ENCODE measurements around the gene ELANE. TPM values are rescaled to one million over a fixed set of nuclear protein-coding genes. Genes with fewer than 3 reads are reported as not detected.

ELANE gene
- total and polyA plus RNA-seq, 9 of the 15 experiments (the other 6 are each of a cell fraction or from before 2014, with no cell fraction given) = not detected

- 44% methylated on average over 15 of the region's 15 CpGs for WGBS (ENCODE audit: insufficient coverage, low coverage, missing lambda C conversion rate)
- Histone ChIP-seq H4K20me1 (replicated peaks; ENCODE audit: control insufficient read depth, insufficient read depth, low read length) (peaks cover 12% of the 10 kb centered on the region), H3K27ac (ENCODE audit: extremely low read depth, low read depth, low read length) (no peak overlapping the region; the same call in 2 of the 3 replicates), H3K9me1 (ENCODE audit: control insufficient read depth, insufficient read depth, low read length) (peaks cover 5% of the 10 kb centered on the region), H2AFZ (ENCODE audit: low read depth, low read length) (no peak overlapping the region), H3K4me1 (replicated peaks in 1 of 2; ENCODE audit: control insufficient read depth in 2 of 2, insufficient read depth in 2 of 2, low read length in 2 of 2) (peaks cover 37 to 77% of the 10 kb centered on the region in 2 experiments), H3K9me3 (replicated peaks; ENCODE audit: control insufficient read depth, insufficient read depth, low read depth, low read length) (no peaks in the 10 kb centered on the region), H3K4me3 (no peak overlapping the region), H3K79me2 (ENCODE audit: control insufficient read depth, insufficient read depth, low read length) (peaks cover 47% of the 10 kb centered on the region), H3K36me3 (ENCODE audit: control insufficient read depth, insufficient read depth, low read length) (peaks cover 64% of the 10 kb centered on the region; the same call in 2 of the 3 replicates), H3K9ac (ENCODE audit: insufficient read depth in 1 of 2, low read depth in 2 of 2, low read length in 2 of 2) (peak overlapping the region in 1 of 2 experiments; percentile 61; a peak in 2 of 4 replicates), H3K27me3 (ENCODE audit: control insufficient read depth in 2 of 2, insufficient read depth in 2 of 2, low read length in 2 of 2) (no peaks in the 10 kb centered on the region), H3K4me2 (ENCODE audit: insufficient read depth, low read length) (peak overlapping the region; percentile 24; the same call in 1 of the 2 replicates)
- intact Hi-C loops (cut with micrococcal nuclease) = no loop called here
- POLR2A ChIA-PET = no interaction called here
- in situ Hi-C loops (cut with MboI) = no loop called here
- CTCF ChIA-PET (ENCODE audit: low intra/inter-chr PET ratio) = no interaction called here
- DNase-seq (ENCODE audit: extremely low read depth in 1 of 4, low spot score in 3 of 4) = no peak
- no peak for FAIRE-seq
- peak; percentile 46 for ATAC-seq
- BruUV-seq (replicated peaks) = no TSS peak
- no peak for TF ChIP-seq MTA1 (IDR thresholded peaks at IDR 0.05; ENCODE audit: borderline replicate concordance)
- no peak for TF ChIP-seq CLOCK (CRISPR knock-in tag; IDR thresholded peaks at IDR 0.05; ENCODE audit: borderline replicate concordance)
- no peak for TF ChIP-seq ELK3 (CRISPR knock-in tag; IDR thresholded peaks at IDR 0.05)
- TF ChIP-seq MYBL2 (IDR thresholded peaks at IDR 0.05; ENCODE audit: low read depth) = no peak
- no peak for TF ChIP-seq MYBL2 (CRISPR knock-in tag; IDR thresholded peaks at IDR 0.05; ENCODE audit: borderline replicate concordance)
- TF ChIP-seq REST (IDR thresholded peaks at IDR 0.05; ENCODE audit: borderline replicate concordance) = no peak
- 0 out of 2 replicates have a peak, but pooled peaks have one; percentile 28 for TF ChIP-seq REST (CRISPR knock-in tag; IDR thresholded peaks at IDR 0.05; ENCODE audit: low read depth)
- no peak for TF ChIP-seq THAP7 (CRISPR knock-in tag; IDR thresholded peaks at IDR 0.05)
- TF ChIP-seq ZNF444 (CRISPR knock-in tag; IDR thresholded peaks at IDR 0.05) = no peak
- no peak for TF ChIP-seq KDM2B (CRISPR knock-in tag; IDR thresholded peaks at IDR 0.05)
- TF ChIP-seq BRD4 (IDR thresholded peaks at IDR 0.05) = no peak
Observed at GRCh38 chr19:900043-900301, 47.9 kb downstream of the ELANE start.
